Measurements from ENCODE around the gene TNS1. TPM values are rescaled to one million over a fixed set of nuclear protein-coding genes. Genes with fewer than 3 reads are reported as not detected.

The TNS1 gene
- total and polyA plus RNA-seq, 9 of the 15 experiments (the other 6 are each of a cell fraction or from before 2014, with no cell fraction given): 0.13 to 2.7 (median 0.77) TPM

- TF ChIP-seq ZNF41 (CRISPR knock-in tag; conservative IDR thresholded peaks at IDR 0.05) (no peak), DNMT1 (IDR thresholded peaks at IDR 0.05) (no peak), ZNF695 (CRISPR knock-in tag; IDR thresholded peaks at IDR 0.05) (no peak), TEAD1 (CRISPR knock-in tag; IDR thresholded peaks at IDR 0.05) (no peak), POLR2A (conservative IDR thresholded peaks at IDR 0.05) (no peak), CBX8 (IDR thresholded peaks at IDR 0.05; ENCODE audit: borderline replicate concordance, extremely low read depth, low read depth, low read length, poor library complexity, severe bottlenecking) (no peak), KHSRP (IDR thresholded peaks at IDR 0.05) (no peak), SAFB (IDR thresholded peaks at IDR 0.05; ENCODE audit: borderline replicate concordance, low read depth, low read length) (no peak), RNF2 (IDR thresholded peaks at IDR 0.05) (no peak), POLR2AphosphoS2 (IDR thresholded peaks at IDR 0.05; ENCODE audit: low read length) (no peak), TBP (optimal IDR thresholded peaks at IDR 0.05; ENCODE audit: low read depth, low read length) (no peak)
- TF ChIP-seq, protein P1, sequence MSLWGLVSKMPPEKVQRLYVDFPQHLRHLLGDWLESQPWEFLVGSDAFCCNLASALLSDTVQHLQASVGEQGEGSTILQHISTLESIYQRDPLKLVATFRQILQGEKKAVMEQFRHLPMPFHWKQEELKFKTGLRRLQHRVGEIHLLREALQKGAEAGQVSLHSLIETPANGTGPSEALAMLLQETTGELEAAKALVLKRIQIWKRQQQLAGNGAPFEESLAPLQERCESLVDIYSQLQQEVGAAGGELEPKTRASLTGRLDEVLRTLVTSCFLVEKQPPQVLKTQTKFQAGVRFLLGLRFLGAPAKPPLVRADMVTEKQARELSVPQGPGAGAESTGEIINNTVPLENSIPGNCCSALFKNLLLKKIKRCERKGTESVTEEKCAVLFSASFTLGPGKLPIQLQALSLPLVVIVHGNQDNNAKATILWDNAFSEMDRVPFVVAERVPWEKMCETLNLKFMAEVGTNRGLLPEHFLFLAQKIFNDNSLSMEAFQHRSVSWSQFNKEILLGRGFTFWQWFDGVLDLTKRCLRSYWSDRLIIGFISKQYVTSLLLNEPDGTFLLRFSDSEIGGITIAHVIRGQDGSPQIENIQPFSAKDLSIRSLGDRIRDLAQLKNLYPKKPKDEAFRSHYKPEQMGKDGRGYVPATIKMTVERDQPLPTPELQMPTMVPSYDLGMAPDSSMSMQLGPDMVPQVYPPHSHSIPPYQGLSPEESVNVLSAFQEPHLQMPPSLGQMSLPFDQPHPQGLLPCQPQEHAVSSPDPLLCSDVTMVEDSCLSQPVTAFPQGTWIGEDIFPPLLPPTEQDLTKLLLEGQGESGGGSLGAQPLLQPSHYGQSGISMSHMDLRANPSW (CRISPR knock-in tag; IDR thresholded peaks at IDR 0.05): no peak
Observed at GRCh38 chr2:217826520-217826919, 176.3 kb downstream of the TNS1 start (continued).

Data from K562 (cell line).